PC-3 (cell line): ENCODE data around the gene SLC22A14.

ENCODE experiments used
- EZH2 ChIP-seq: fragments of 300-600 bp; sonication (generic); IDR thresholded peaks from one replicate; pipeline ENCODE4 v1.6.1; 2017; ENCODE audit warnings: antibody characterized with exemption, mild to moderate bottlenecking, low read length; ENCODE audit not compliant: unreplicated experiment
- TF ChIP-seq, protein P1 (sequence below): fragments of 300-600 bp; sonication (generic); conservative IDR thresholded peaks from 2 replicates; pipeline ENCODE4 v1.5.1; 2017; ENCODE audit warnings: antibody characterized with exemption, low read depth, mild to moderate bottlenecking, low read length

GRCh38 chr3:38306941-38307340 is 24.8 kb downstream of the SLC22A14 start:
- TF ChIP-seq, protein P1, sequence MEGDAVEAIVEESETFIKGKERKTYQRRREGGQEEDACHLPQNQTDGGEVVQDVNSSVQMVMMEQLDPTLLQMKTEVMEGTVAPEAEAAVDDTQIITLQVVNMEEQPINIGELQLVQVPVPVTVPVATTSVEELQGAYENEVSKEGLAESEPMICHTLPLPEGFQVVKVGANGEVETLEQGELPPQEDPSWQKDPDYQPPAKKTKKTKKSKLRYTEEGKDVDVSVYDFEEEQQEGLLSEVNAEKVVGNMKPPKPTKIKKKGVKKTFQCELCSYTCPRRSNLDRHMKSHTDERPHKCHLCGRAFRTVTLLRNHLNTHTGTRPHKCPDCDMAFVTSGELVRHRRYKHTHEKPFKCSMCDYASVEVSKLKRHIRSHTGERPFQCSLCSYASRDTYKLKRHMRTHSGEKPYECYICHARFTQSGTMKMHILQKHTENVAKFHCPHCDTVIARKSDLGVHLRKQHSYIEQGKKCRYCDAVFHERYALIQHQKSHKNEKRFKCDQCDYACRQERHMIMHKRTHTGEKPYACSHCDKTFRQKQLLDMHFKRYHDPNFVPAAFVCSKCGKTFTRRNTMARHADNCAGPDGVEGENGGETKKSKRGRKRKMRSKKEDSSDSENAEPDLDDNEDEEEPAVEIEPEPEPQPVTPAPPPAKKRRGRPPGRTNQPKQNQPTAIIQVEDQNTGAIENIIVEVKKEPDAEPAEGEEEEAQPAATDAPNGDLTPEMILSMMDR, result no peak
- TF ChIP-seq EZH2, result no peak
